Progenitor cell of endocrine pancreas (in vitro differentiated cells): ENCODE data around the gene CD1D. TPM values are rescaled to one million over a fixed set of nuclear protein-coding genes. Genes with fewer than 3 reads are reported as not detected.
"Not testable (repeated sequence)": the region's sequence is repeated elsewhere in the genome, so short reads cannot be mapped to it uniquely, and the experiment has no call there.

Experiments
- DNase-seq: peaks from one replicate; pipeline ENCODE4 v3.0.0; 2021; ENCODE audit warnings: low spot score; ENCODE audit not compliant: unreplicated experiment
- H3K27ac Mint-ChIP-seq: 2 replicates; pipeline ENCODE4 v1.8.0; 2021; ENCODE audit warnings: mild to moderate bottlenecking, moderate library complexity, mixed read lengths
- H3K27me3 Mint-ChIP-seq: 2 replicates; pipeline ENCODE4 v1.8.0; 2021; ENCODE audit warnings: mixed read lengths
- H3K36me3 Mint-ChIP-seq: 2 replicates; pipeline ENCODE4 v1.8.0; 2022; ENCODE audit warnings: mixed read lengths; ENCODE audit not compliant: insufficient read depth
- H3K4me1 Mint-ChIP-seq: 2 replicates; pipeline ENCODE4 v1.8.0; 2021; ENCODE audit warnings: low read depth, mixed read lengths
- H3K4me3 Mint-ChIP-seq: 2 replicates; pipeline ENCODE4 v1.8.0; 2021; ENCODE audit warnings: low read depth, mild to moderate bottlenecking, moderate library complexity, mixed read lengths
- H3K9me3 Mint-ChIP-seq: 2 replicates; pipeline ENCODE4 v1.8.0; 2021; ENCODE audit warnings: low read depth, mixed read lengths
- CTCF ChIP-seq: fragments of 200-600 bp; sonication (generic); IDR thresholded peaks from one replicate; pipeline ENCODE4 v1.5.0; 2021; ENCODE audit warnings: antibody characterized with exemption, mild to moderate bottlenecking; ENCODE audit not compliant: unreplicated experiment
- total RNA-seq: library from RNA; stranded (reverse); gene quantifications from 2 replicates; pipeline ENCODE4 v1.2.1, GENCODE V29; 2021

Gene CD1D
- total RNA-seq, 1 donor from 2014 or later, result not detected

DNA sequence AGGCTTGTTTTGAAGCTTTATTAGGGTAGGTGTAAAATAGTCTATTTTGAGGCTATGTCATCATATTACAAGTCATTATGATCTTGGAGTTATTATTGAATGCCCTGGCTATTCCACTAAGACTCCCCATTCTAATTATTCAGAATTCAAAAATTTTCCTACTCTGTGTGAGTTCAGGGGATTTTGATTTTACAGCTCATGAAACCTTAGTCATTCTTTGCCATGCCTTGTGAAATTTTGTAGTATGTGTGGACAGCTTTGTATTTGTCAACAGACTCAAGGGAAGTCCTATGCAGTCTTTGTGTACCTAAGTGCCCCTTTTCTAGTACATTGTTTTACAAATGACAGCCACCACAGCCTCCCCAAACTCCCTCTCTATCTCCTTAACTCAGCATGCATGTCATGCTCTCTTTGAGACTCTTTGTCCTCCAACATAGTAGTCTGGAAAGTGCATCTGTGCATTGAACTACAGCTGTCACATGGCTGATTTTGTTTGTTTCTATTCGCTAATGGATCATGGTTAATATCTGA, 28.0 kb downstream of the CD1D start:
- no peak for DNase-seq
- H3K4me3 Mint-ChIP-seq, result no peak overlapping the region
- TF ChIP-seq CTCF, result no peak
- H3K4me1 Mint-ChIP-seq, result peaks cover 3% of the 10 kb centered on the region
- no peaks in the 10 kb centered on the region for H3K9me3 Mint-ChIP-seq
- H3K27me3 Mint-ChIP-seq, result no peaks in the 10 kb centered on the region
- H3K27ac Mint-ChIP-seq, result no peak overlapping the region
- H3K36me3 Mint-ChIP-seq, result no peaks in the 10 kb centered on the region

DNA sequence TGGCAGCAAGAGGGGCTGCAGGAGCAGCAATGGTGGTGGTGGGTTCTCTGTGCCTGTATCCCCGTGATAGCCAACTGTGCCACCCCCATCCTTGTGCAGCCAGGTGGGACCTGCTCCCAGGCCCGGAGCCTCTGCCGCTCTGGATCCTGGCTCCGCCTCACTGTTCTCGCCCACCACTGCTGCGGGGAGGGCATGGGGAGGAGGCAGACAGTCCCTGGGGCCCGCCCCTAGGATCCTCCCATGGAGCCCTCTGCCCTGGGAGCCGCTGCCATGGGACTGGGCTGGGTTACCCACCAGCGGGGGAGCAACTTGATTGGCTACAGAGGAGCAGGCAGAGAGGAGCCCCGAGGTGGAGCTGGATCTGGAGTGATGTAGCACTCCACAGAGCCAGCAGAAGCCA, 31.6 kb downstream of the CD1D start:
- no peak overlapping the region for H3K27ac Mint-ChIP-seq
- no peak for TF ChIP-seq CTCF
- H3K4me3 Mint-ChIP-seq, result no peak overlapping the region
- no peaks in the 10 kb centered on the region for H3K27me3 Mint-ChIP-seq
- no peak for DNase-seq
- no peaks in the 10 kb centered on the region for H3K4me1 Mint-ChIP-seq
- H3K36me3 Mint-ChIP-seq, result no peaks in the 10 kb centered on the region
- H3K9me3 Mint-ChIP-seq, result no peaks in the 10 kb centered on the region

DNA sequence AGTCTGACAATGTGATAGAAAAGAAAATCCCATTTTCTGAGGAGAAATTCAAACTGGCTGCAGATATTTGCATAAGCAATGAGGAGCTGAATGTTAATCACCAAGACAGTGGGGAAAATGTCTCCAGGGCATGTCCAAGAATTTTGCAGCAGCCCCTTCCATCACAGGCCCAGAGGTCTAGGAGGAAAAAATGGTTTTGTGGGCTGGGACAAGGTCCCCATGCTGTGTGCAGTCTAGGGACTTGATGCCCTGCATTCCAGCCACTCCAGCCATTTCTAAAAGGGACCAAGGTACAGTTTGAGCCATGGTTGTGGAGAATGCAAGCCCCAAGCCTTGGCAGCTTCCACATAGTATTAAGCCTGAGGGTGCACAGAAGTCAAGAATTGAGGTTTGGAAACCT, 42.8 kb downstream of the CD1D start:
- H3K4me3 Mint-ChIP-seq, DNase-seq, H3K4me1 Mint-ChIP-seq, H3K27me3 Mint-ChIP-seq, H3K36me3 Mint-ChIP-seq, H3K27ac Mint-ChIP-seq: not testable (repeated sequence)
- H3K9me3 Mint-ChIP-seq, result peaks cover 26% of the 10 kb centered on the region

GRCh38 chr1:158227904-158228623, 47.4 kb downstream of the CD1D start:
- no peak for DNase-seq
- Mint-ChIP-seq H3K4me1 (no peaks in the 10 kb centered on the region), H3K9me3 (peaks cover 13% of the 10 kb centered on the region), H3K36me3 (no peaks in the 10 kb centered on the region), H3K27me3 (no peaks in the 10 kb centered on the region), H3K27ac (no peak overlapping the region), H3K4me3 (no peak overlapping the region)
- no peak for TF ChIP-seq CTCF

Other genes starting within 250 kb of the CD1D start
- 43.8 and 46.3 TPM in 2 replicates for gene KIRREL1, start 187.2 kb upstream of the CD1D start, total RNA-seq
- gene CD1A, start 73.5 kb downstream of the CD1D start, total RNA-seq, result not detected in 2 replicates
- gene CD1C, start 109.0 kb downstream of the CD1D start, total RNA-seq, result not detected in 2 replicates
- gene CD1B, start 150.6 kb downstream of the CD1D start, total RNA-seq, result not detected in 2 replicates
- gene CD1E, start 173.0 kb downstream of the CD1D start, total RNA-seq, result not detected in 2 replicates
- not detected in 2 replicates for gene OR10T2, start 218.6 kb downstream of the CD1D start, total RNA-seq
- gene OR10K2, start 245.3 kb downstream of the CD1D start, total RNA-seq, result not detected in 2 replicates